ENCODE measurements around the gene ARL10.

ARL10 gene

GRCh38 chr5:176365351-176366231, at the start of gene ARL10:
Gene ARL10 (plus strand): TSS chr5:176365487. CDS start chr5:176365564, 77 bp downstream.
- peak; percentile 97 for DNase-seq (ENCODE audit: low spot score)

DNA sequence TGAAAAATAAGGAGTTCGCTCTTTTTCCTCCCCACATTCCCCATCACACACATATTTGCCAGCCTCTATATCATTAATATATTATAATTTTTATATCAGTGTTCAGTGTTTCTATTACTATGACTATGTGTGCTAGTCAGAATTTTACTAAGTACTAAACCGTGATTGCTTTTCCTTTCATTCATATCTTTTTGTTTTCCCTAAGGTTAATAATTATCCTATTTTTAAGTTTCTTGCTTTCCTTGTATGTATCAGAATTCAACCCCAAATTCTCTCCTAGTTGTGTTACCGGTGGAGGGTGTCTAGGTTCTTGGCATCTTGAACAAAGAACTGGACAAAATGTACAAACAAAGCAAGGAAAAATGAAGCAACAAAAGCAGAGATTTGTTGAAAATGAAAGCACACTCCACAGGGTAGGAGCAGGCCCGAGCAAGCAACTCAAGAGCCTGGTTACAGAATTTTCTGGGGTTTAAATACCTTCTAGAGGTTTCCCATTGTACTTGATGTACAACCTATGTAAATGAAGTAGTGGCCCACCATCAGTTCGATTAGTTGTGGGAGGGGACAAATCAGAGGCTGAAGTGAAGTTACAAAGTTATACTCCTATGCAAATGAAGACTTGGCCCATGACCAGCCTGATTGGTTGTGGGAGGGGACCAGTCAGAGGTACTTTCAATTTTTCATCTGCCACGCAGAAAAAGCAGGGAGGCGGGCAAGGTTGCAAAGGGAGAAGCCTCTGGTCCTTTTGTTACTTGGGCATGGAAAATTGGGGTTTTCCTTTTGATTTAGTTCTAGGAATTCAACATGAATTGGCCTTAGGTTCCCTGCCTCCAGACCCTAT, 47.5 kb upstream of the ARL10 start:
- no peak for DNase-seq (ENCODE audit: low spot score)

- peak; percentile 16 for DNase-seq (ENCODE audit: low spot score)
Observed at GRCh38 chr5:176319827-176320554, 45.3 kb upstream of the ARL10 start.

GRCh38 chr5:176320577-176320976, 44.7 kb upstream of the ARL10 start:
- no peak for DNase-seq (ENCODE audit: low spot score)

- no peak for DNase-seq (ENCODE audit: low spot score)
Observed at GRCh38 chr5:176334031-176334770, 31.1 kb upstream of the ARL10 start.

DNA sequence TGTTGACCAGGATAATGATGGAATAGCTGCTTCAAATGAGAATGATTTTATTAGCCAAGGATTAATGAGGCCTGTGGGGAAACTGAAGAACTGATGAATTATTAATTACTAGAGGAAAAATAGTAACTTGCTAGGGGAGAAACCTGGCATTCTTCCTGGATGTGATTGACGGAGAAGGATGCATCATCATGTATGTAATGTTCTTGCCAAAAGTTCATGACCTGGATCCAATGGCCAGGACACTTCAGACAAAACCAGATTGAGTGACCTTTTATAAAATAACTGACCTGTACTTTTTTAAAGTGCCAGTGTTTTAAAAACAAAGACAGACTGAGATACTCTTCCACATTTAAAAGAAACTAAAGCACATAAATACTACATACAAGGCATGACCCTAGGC, 27.4 kb upstream of the ARL10 start:
- no peak for DNase-seq (ENCODE audit: low spot score)

DNA sequence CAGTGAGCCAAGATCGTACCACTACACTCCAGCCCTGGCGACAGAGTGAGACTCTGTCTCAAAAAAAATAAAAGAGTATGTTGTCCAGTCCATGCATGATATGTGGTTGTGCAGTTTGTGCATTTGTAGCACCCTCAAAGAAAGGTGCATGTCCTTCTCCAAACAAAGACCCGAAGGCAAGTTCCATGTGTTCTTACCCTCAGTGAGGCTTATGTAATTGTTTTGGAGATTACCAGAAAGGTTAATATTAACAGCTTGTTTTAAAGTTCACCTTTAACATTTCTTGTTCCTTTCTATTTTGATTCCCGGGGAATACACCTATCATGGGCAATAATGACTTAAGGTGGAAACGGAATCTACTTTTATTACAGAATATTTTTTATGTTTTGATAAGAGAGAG, 26.0 kb upstream of the ARL10 start:
- DNase-seq (ENCODE audit: low spot score), result no peak

- DNase-seq (ENCODE audit: low spot score), result no peak
Observed at GRCh38 chr5:176341325-176342157, 23.7 kb upstream of the ARL10 start.

DNA sequence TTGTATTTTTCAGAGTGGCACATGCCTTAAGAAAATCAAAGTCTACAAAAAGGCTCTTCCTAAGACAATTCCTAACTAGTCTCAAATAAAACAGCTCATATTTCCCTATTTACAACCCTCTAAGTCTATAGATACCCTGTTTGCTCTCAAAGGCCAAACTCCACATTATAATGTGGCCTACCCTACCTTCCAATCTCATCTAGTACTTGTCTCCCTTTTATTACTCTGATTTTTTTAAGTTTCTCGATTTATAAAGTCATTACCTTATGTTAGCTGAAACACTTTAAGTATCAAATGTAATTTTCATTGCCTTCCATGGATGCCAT, 23.2 kb upstream of the ARL10 start:
- DNase-seq (ENCODE audit: low spot score), result no peak

DNA sequence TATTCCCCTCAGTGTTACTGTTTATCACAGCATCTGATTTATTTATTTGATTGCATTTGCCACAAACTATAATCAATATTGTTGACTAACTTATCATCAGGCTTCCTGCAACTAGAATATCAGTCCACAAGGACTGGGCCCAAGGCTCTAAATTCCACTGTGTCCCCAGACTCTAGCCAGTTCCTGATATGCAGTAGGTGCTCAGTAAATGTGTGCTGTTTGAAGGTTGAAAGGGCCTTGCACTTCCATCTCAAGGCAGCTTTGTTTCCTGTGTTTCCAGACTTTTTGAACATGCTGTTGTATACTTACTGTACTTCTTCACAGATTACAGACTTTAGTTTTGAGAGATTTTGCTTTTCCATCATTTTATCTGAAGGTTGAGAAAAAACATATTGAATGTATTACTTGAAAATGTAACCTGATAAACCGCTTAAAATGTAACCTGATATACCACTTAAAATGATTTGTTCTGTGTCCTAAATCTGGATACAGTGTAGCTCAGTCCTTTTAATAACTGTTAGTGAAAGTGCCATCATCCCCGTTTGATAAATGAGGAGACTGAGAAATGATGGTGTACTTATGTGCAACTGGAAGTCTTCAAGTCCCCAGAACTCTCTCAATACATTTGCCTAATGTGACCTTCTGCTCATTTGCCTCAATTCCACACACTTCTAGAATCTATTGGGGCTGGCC, 22.4 kb upstream of the ARL10 start:
- no peak for DNase-seq (ENCODE audit: low spot score)

- no peak for DNase-seq (ENCODE audit: low spot score)
Observed at GRCh38 chr5:176350416-176350815, 14.9 kb upstream of the ARL10 start.

GRCh38 chr5:176352116-176352878, 13.0 kb upstream of the ARL10 start:
- DNase-seq (ENCODE audit: low spot score), result no peak

- DNase-seq (ENCODE audit: low spot score), result no peak
Observed at GRCh38 chr5:176353533-176353932, 11.8 kb upstream of the ARL10 start.

GRCh38 chr5:176355400-176356178, 9.7 kb upstream of the ARL10 start:
- no peak for DNase-seq (ENCODE audit: low spot score)

GRCh38 chr5:176356179-176356566, 9.1 kb upstream of the ARL10 start:
- DNase-seq (ENCODE audit: low spot score), result no peak

DNA sequence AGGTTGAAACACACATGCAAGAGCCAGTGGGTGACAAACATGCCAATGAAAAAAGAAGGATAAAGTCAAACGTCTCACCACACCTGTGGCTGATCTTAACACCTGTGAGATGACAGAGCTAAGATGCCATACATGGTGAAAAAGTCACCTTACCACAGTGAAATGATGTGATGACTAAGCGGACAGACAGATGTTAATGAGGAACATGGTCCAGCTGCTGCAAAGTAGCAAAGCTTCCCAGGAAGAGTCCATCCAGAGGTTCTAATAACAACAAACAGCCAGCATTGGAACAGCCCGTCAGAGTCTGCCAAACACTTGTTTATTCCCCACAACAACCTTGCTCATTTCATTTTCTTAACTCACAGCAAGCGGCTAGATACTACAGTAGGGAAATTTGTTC, 5.6 kb upstream of the ARL10 start:
- DNase-seq (ENCODE audit: low spot score), result no peak

- no peak for DNase-seq (ENCODE audit: low spot score)
Observed at GRCh38 chr5:176360894-176361436, 4.3 kb upstream of the ARL10 start.

DNA sequence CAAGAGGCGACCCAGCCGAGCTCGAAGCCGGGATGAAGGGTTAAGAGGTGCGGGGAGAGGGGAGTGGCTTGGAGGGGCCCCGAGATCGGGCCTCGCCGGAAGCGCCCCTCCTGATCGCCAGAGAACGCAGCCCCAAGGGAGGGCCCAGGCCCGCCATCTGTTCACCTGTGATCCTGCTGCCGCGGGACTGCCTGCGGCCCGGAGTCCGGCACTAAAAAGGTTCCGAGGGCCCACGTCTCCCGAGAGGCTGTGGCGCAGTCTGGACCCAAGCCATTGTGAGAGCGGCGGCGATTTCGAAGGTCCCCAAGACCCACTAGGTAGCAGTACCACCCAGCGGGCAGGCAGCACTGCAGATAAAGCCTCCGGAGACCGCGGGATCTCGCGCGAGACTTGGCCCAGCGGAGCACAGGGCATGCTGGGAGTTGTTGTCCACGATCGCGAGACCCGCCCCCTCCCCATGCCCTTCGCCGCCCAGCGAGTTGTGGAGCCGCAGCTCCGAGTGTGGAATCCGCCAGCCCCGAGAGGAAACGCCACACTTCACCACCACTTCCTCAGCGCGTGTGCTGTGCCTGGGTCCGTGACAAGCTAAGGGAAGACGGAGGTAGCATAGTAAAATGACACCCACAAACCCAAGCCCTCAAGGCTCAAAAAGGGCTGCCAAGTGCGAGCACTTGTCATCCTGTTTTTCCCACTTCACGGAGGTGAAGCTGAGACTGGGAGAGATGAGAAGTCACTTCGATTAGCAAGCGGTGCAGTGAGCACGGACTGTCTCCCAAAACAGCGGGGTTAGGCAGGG, 3.7 kb upstream of the ARL10 start, which contains the start of gene KIAA1191:
Gene KIAA1191 (minus strand): TSS at position 328 of the 796 bp plus-strand sequence. CDS start 2,256 bp downstream, outside the sequence.
- DNase-seq (ENCODE audit: low spot score), result peak; percentile 96
